ENCODE measurements around the gene PSMG4. TPM values are rescaled to one million over a fixed set of nuclear protein-coding genes. Genes with fewer than 3 reads are reported as not detected.

PSMG4 gene
- total and polyA plus RNA-seq, 9 donors, result 10.3 to 16.3 (median 12.7) TPM

DNA sequence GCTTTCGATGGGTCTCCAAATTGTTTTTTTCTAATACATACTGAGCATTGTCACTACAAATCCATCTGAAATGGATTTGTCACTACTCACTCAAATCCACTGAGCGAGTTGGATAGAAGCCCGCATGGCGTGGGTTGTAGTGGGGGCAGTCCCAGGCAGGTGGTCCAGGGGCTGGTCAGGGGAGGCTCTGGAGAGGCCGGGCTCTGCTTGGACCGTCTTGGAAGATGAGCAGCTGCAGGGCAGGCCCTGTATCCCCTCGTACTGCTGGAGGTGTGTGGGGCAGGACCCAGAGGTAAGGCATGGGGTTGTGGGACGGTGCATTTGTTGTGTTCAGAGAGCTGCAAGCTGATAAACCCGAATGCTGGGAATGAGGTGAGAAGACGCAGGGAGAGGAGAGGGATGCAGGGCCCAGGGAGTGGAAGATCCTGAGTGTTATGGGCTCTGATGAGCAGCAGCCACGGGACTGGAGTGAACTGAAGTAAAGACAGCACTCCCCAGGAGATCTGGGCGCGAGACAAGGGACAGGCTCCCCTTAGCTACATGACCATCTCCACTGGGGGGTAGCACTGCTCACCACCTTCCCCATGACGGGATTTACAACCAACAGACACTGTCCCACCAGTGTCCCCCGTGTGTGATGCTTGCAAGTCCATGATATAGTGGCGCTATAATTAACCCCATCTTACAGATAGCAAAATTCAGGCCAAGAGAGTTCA lies 45.9 kb downstream of the PSMG4 start:
- Histone ChIP-seq H3K27me3 (ENCODE audit: control insufficient read depth, insufficient read depth, low read length) (peaks cover 7% of the 10 kb centered on the region), H3K27ac (ENCODE audit: low read length) (no peak overlapping the region), H3K4me3 (ENCODE audit: low read length) (no peak overlapping the region), H3K9me3 (replicated peaks; ENCODE audit: control insufficient read depth, low read depth, low read length) (peaks cover 7% of the 10 kb centered on the region), H3K4me1 (ENCODE audit: control insufficient read depth, insufficient read depth, low read length) (peaks cover 16% of the 10 kb centered on the region), H3K36me3 (ENCODE audit: control insufficient read depth, insufficient read depth, low read length) (no peaks in the 10 kb centered on the region)
- 84% methylated on average over 11 of the region's 16 CpGs for WGBS (ENCODE audit: insufficient coverage)
- DNase-seq, result no peak

- no peak overlapping the region for H3K4me3 ChIP-seq (ENCODE audit: low read length)
- H3K9me3 ChIP-seq (replicated peaks; ENCODE audit: control insufficient read depth, low read depth, low read length), result peaks cover 7% of the 10 kb centered on the region
- no peak for DNase-seq
- WGBS (ENCODE audit: insufficient coverage), result 93% methylated on average over 7 of the region's 8 CpGs
- H3K27ac ChIP-seq (ENCODE audit: low read length), result no peak overlapping the region
- H3K27me3 ChIP-seq (ENCODE audit: control insufficient read depth, insufficient read depth, low read length), result peaks cover 7% of the 10 kb centered on the region
- H3K36me3 ChIP-seq (ENCODE audit: control insufficient read depth, insufficient read depth, low read length), result no peaks in the 10 kb centered on the region
- H3K4me1 ChIP-seq (ENCODE audit: control insufficient read depth, insufficient read depth, low read length), result peaks cover 20% of the 10 kb centered on the region
Observed at GRCh38 chr6:3305216-3305565, 46.4 kb downstream of the PSMG4 start.

GRCh38 chr6:3305831-3306230 lies 47.1 kb downstream of the PSMG4 start:
- Histone ChIP-seq H3K27ac (ENCODE audit: low read length) (no peak overlapping the region), H3K4me3 (ENCODE audit: low read length) (no peak overlapping the region), H3K27me3 (ENCODE audit: control insufficient read depth, insufficient read depth, low read length) (peaks cover 7% of the 10 kb centered on the region), H3K36me3 (ENCODE audit: control insufficient read depth, insufficient read depth, low read length) (no peaks in the 10 kb centered on the region), H3K4me1 (ENCODE audit: control insufficient read depth, insufficient read depth, low read length) (peaks cover 24% of the 10 kb centered on the region), H3K9me3 (replicated peaks; ENCODE audit: control insufficient read depth, low read depth, low read length) (peaks cover 7% of the 10 kb centered on the region)
- no peak for DNase-seq
- no CpG with 5 or more reads among the region's 3 CpGs for WGBS (ENCODE audit: insufficient coverage)

- no peaks in the 10 kb centered on the region for H3K36me3 ChIP-seq (ENCODE audit: control insufficient read depth, insufficient read depth, low read length)
Observed at GRCh38 chr6:3306848-3307247, 48.1 kb downstream of the PSMG4 start.

DNA sequence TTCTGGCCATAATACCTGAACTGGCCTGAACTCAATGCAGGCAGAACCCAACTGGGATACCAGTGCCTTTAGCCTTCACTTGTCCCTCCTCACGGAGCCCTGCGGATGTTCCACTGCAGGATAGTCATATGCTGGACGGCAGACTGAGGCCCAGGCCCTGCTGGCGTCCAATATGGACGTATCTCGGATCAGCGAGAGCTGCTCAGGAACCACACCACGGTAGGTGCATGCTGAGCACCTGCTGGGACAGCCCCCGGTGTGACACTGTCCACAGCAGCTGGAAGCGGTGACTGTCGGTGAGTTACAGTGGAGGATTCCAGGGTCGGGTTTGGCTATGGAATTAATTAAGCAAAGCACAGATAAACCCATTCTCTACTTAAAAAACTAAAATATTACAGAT lies 48.7 kb downstream of the PSMG4 start:
- Histone ChIP-seq H3K4me1 (ENCODE audit: control insufficient read depth, insufficient read depth, low read length) (peaks cover 37% of the 10 kb centered on the region), H3K36me3 (ENCODE audit: control insufficient read depth, insufficient read depth, low read length) (no peaks in the 10 kb centered on the region), H3K4me3 (ENCODE audit: low read length) (no peak overlapping the region), H3K9me3 (replicated peaks; ENCODE audit: control insufficient read depth, low read depth, low read length) (peaks cover 4% of the 10 kb centered on the region), H3K27ac (ENCODE audit: low read length) (no peak overlapping the region), H3K27me3 (ENCODE audit: control insufficient read depth, insufficient read depth, low read length) (peaks cover 7% of the 10 kb centered on the region)
- no peak for DNase-seq
- WGBS (ENCODE audit: insufficient coverage), result 95% methylated on average over 10 of the region's 12 CpGs

More at GRCh38 chr6:3306848-3307247, 48.1 kb downstream of the PSMG4 start:
- H3K4me3 ChIP-seq (ENCODE audit: low read length), result no peak overlapping the region
- no peak for DNase-seq
- WGBS (ENCODE audit: insufficient coverage), result 86% methylated on average over 9 of the region's 10 CpGs
- H3K27ac ChIP-seq (ENCODE audit: low read length), result no peak overlapping the region
- H3K27me3 ChIP-seq (ENCODE audit: control insufficient read depth, insufficient read depth, low read length), result peaks cover 7% of the 10 kb centered on the region
- peaks cover 5% of the 10 kb centered on the region for H3K9me3 ChIP-seq (replicated peaks; ENCODE audit: control insufficient read depth, low read depth, low read length)
- peaks cover 31% of the 10 kb centered on the region for H3K4me1 ChIP-seq (ENCODE audit: control insufficient read depth, insufficient read depth, low read length)

DNA sequence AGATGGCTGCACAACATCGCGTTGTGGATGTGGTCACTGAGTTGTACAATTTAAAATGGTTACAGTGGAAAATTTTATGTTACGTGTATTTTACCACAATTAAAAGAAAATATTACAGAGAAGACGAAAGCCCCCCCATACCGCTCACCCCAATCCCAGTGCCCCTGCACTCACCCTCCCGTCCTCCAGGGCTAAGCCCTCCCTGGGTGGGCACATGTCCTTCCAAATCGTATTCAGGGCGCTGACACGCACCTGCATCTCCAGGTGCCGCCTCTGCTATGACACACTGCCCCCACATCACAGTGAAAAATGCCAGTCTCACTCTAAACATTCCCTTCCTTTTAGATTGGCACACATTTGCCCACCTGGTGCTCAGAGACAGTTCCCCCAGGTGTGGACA lies 49.4 kb downstream of the PSMG4 start:
- no peaks in the 10 kb centered on the region for H3K36me3 ChIP-seq (ENCODE audit: control insufficient read depth, insufficient read depth, low read length)
- DNase-seq, result no peak
- 95% methylated on average over 7 of the region's 10 CpGs for WGBS (ENCODE audit: insufficient coverage)
- no peak overlapping the region for H3K27ac ChIP-seq (ENCODE audit: low read length)
- peaks cover 4% of the 10 kb centered on the region for H3K9me3 ChIP-seq (replicated peaks; ENCODE audit: control insufficient read depth, low read depth, low read length)
- no peak overlapping the region for H3K4me3 ChIP-seq (ENCODE audit: low read length)
- peaks cover 43% of the 10 kb centered on the region for H3K4me1 ChIP-seq (ENCODE audit: control insufficient read depth, insufficient read depth, low read length)
- H3K27me3 ChIP-seq (ENCODE audit: control insufficient read depth, insufficient read depth, low read length), result peaks cover 7% of the 10 kb centered on the region

DNA sequence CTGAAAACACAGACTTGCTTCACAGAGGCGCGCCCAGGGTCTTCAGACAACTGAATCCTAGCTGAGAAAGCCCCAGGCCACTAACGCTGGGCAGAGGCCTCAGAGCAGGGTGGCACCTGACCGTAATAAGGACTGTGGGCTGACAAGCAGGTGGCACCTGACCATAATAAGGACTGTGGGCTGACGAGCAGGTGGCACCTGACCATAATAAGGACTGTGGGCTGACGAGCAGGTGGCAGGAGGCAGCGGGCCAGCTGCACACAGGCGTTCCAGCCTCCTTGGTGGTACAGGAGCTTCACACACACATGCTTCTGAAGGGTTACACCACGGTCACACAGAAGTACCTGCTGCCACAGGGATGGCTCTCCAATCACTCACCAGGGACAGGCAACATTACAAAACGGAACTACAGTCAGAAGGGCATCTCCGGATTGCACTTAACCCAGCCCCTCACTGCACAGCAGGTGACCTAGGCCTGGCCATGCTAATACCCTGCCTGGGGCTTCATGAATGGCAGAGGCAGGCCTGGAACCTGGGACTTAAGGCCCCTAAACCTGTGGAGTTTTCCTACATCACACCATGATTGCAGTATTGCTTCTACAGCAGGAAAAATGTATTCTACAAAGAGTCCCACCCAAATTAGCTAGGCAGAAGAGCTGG lies 50.8 kb downstream of the PSMG4 start:
- Histone ChIP-seq H3K4me3 (ENCODE audit: low read length) (no peak overlapping the region), H3K36me3 (ENCODE audit: control insufficient read depth, insufficient read depth, low read length) (no peaks in the 10 kb centered on the region), H3K27me3 (ENCODE audit: control insufficient read depth, insufficient read depth, low read length) (peaks cover 7% of the 10 kb centered on the region), H3K27ac (ENCODE audit: low read length) (no peak overlapping the region), H3K9me3 (replicated peaks; ENCODE audit: control insufficient read depth, low read depth, low read length) (peaks cover 4% of the 10 kb centered on the region), H3K4me1 (ENCODE audit: control insufficient read depth, insufficient read depth, low read length) (peaks cover 43% of the 10 kb centered on the region)
- no peak for DNase-seq
- 80% methylated on average over 11 of the region's 11 CpGs for WGBS (ENCODE audit: insufficient coverage)

- Histone ChIP-seq H3K27ac (ENCODE audit: low read length) (no peak overlapping the region), H3K4me3 (ENCODE audit: low read length) (no peak overlapping the region), H3K27me3 (ENCODE audit: control insufficient read depth, insufficient read depth, low read length) (peaks cover 7% of the 10 kb centered on the region), H3K4me1 (ENCODE audit: control insufficient read depth, insufficient read depth, low read length) (peaks cover 43% of the 10 kb centered on the region), H3K9me3 (replicated peaks; ENCODE audit: control insufficient read depth, low read depth, low read length) (peaks cover 4% of the 10 kb centered on the region), H3K36me3 (ENCODE audit: control insufficient read depth, insufficient read depth, low read length) (no peaks in the 10 kb centered on the region)
- DNase-seq, result no peak
- 93% methylated on average over 3 of the region's 6 CpGs for WGBS (ENCODE audit: insufficient coverage)
Observed at GRCh38 chr6:3310051-3310448, 51.3 kb downstream of the PSMG4 start.

GRCh38 chr6:3310703-3311102 lies 52.0 kb downstream of the PSMG4 start:
- Histone ChIP-seq H3K27ac (ENCODE audit: low read length) (no peak overlapping the region), H3K36me3 (ENCODE audit: control insufficient read depth, insufficient read depth, low read length) (no peaks in the 10 kb centered on the region), H3K9me3 (replicated peaks; ENCODE audit: control insufficient read depth, low read depth, low read length) (peaks cover 4% of the 10 kb centered on the region), H3K4me3 (ENCODE audit: low read length) (no peak overlapping the region), H3K4me1 (ENCODE audit: control insufficient read depth, insufficient read depth, low read length) (peaks cover 46% of the 10 kb centered on the region), H3K27me3 (ENCODE audit: control insufficient read depth, insufficient read depth, low read length) (peaks cover 6% of the 10 kb centered on the region)
- WGBS (ENCODE audit: insufficient coverage), result 68% methylated on average over 8 of the region's 9 CpGs
- DNase-seq, result peak; percentile 78

GRCh38 chr6:3311826-3312225 lies 53.1 kb downstream of the PSMG4 start:
- no peak for DNase-seq
- no peaks in the 10 kb centered on the region for H3K9me3 ChIP-seq (replicated peaks; ENCODE audit: control insufficient read depth, low read depth, low read length)
- H3K4me3 ChIP-seq (ENCODE audit: low read length), result no peak overlapping the region
- H3K27ac ChIP-seq (ENCODE audit: low read length), result no peak overlapping the region
- peaks cover 43% of the 10 kb centered on the region for H3K4me1 ChIP-seq (ENCODE audit: control insufficient read depth, insufficient read depth, low read length)
- H3K27me3 ChIP-seq (ENCODE audit: control insufficient read depth, insufficient read depth, low read length), result peaks cover 6% of the 10 kb centered on the region
- no peaks in the 10 kb centered on the region for H3K36me3 ChIP-seq (ENCODE audit: control insufficient read depth, insufficient read depth, low read length)
- 98% methylated on average over 6 of the region's 6 CpGs for WGBS (ENCODE audit: insufficient coverage)

Data from muscle of leg (tissue), 11 donors.